Measurements from ENCODE around the gene METTL13. TPM values are rescaled to one million over a fixed set of nuclear protein-coding genes. Genes with fewer than 3 reads are reported as not detected.

METTL13 gene
- total and polyA plus RNA-seq, 4 donors: 10.4 to 28.4 (median 23.8) TPM

DNA sequence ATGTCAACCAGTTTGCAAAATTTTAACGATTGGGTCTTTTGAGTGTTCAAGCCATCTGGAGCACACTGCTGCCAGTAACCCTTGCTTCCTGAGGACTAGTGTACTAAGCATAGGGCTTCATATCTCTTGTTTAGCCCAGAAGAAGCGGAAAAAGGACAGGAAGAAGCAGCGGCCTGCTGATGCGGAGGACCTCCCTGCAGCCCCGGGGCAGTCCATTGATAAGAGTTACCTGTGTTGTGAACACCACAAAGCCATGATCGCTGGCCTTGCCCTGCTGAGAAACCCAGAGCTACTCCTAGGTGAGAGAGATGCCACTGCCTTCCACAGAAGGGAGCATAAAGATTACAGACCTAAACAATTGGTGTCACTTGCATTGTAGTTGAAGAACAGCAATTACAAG lies 8.9 kb downstream of the METTL13 start:
- H3K27me3 ChIP-seq (ENCODE audit: control insufficient read depth in 3 of 3, insufficient read depth in 3 of 3, low read length in 2 of 3): no peaks in the 10 kb centered on the region
- peaks cover 0 to 3% (median 0%) of the 10 kb centered on the region in 5 donors for H3K4me1 ChIP-seq (ENCODE audit: control insufficient read depth in 5 of 5, insufficient read depth in 5 of 5, low read length in 5 of 5)
- H3K9ac ChIP-seq (ENCODE audit: insufficient read depth in 1 of 2, low read length in 2 of 2): no peak overlapping the region
- H3K4me3 ChIP-seq: no peak overlapping the region
- H3K9me3 ChIP-seq (ENCODE audit: control insufficient read depth in 4 of 4, insufficient read depth in 3 of 4, low read length in 3 of 4): no peaks in the 10 kb centered on the region
- TF ChIP-seq, protein P1, sequence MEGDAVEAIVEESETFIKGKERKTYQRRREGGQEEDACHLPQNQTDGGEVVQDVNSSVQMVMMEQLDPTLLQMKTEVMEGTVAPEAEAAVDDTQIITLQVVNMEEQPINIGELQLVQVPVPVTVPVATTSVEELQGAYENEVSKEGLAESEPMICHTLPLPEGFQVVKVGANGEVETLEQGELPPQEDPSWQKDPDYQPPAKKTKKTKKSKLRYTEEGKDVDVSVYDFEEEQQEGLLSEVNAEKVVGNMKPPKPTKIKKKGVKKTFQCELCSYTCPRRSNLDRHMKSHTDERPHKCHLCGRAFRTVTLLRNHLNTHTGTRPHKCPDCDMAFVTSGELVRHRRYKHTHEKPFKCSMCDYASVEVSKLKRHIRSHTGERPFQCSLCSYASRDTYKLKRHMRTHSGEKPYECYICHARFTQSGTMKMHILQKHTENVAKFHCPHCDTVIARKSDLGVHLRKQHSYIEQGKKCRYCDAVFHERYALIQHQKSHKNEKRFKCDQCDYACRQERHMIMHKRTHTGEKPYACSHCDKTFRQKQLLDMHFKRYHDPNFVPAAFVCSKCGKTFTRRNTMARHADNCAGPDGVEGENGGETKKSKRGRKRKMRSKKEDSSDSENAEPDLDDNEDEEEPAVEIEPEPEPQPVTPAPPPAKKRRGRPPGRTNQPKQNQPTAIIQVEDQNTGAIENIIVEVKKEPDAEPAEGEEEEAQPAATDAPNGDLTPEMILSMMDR (IDR thresholded peaks at IDR 0.05; ENCODE audit: control extremely low read depth, extremely low read depth): no peak
- ATAC-seq (ENCODE audit: insufficient read depth, low FRiP score): no peak
- H3K27ac ChIP-seq (ENCODE audit: low read depth in 1 of 2, low read length in 1 of 2): no peak overlapping the region
- peaks cover 45 to 76% (median 59%) of the 10 kb centered on the region in 4 donors for H3K36me3 ChIP-seq (ENCODE audit: control insufficient read depth in 4 of 4, insufficient read depth in 4 of 4, low read length in 4 of 4)
- 91 to 93% methylated on average over 6 of the region's 6 CpGs for WGBS, 2 donors
- no peak for DNase-seq

DNA sequence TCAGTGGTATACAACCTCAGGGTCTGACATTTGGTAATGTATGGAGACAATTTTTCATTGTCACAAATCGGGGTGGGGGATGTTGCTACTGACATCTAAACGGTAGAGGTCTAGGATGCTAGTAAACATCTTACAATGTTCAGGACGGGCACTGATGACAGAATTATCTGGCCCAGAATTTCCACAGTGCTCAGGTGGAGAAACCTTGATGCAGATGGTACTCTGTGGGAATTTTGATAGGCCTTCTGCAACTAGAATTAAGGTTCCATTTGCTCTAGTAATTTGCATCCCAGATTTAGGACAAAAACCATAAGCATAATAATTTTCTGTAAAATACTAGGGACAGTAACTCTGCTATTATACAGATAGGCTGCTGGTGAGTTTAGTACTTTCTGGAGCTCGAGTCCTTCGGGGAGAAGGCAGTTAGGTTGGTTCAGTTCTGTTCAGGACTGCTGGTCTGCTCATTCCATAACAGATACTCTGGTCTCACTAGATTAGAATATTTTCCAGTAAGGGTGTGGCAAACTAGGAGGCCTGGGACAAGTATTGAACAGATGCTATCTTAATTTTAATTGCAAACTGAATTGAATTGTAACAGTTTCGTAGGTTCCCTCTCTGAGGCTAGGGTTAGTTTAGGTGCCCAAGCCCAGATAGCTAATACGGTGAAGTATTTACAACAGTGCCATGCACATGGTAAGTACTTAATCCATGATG lies 11.4 kb downstream of the METTL13 start:
- WGBS, 2 donors: 95 to 96% methylated on average over 7 of the region's 7 CpGs
- DNase-seq (no peak), ATAC-seq (ENCODE audit: insufficient read depth, low FRiP score) (no peak)
- Histone ChIP-seq H3K27me3 (ENCODE audit: control insufficient read depth in 3 of 3, insufficient read depth in 3 of 3, low read length in 2 of 3) (no peaks in the 10 kb centered on the region), H3K9ac (ENCODE audit: insufficient read depth in 1 of 2, low read length in 2 of 2) (no peak overlapping the region), H3K27ac (ENCODE audit: low read depth in 1 of 2, low read length in 1 of 2) (no peak overlapping the region), H3K36me3 (ENCODE audit: control insufficient read depth in 4 of 4, insufficient read depth in 4 of 4, low read length in 4 of 4) (peaks cover 42 to 79% (median 56%) of the 10 kb centered on the region in 4 donors), H3K4me1 (ENCODE audit: control insufficient read depth in 5 of 5, insufficient read depth in 5 of 5, low read length in 5 of 5) (peaks cover 0 to 1% (median 0%) of the 10 kb centered on the region in 5 donors), H3K9me3 (ENCODE audit: control insufficient read depth in 4 of 4, insufficient read depth in 3 of 4, low read length in 3 of 4) (no peaks in the 10 kb centered on the region), H3K4me3 (no peak overlapping the region)
- TF ChIP-seq, protein P1 (IDR thresholded peaks at IDR 0.05; ENCODE audit: control extremely low read depth, extremely low read depth): no peak

DNA sequence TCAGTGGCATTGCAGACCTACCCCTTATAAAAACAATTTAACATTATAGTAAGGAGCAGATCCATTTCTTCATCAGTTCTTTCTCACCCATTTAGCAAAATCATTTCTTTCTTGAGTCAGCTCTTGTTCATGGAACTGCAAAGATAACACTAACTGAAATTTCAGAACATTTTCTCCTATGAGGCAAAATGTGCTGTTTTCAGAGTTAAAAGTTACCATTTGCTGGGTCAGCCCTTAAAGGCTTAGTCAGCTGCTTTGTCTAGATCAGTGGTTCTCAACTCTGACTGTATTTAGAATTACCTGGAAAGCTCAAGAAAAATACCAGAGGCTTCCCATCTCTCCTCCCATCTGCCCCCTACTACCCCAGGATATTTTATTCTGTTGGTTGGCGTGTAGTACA lies 12.2 kb downstream of the METTL13 start:
- Histone ChIP-seq H3K4me3 (no peak overlapping the region), H3K4me1 (ENCODE audit: control insufficient read depth in 5 of 5, insufficient read depth in 5 of 5, low read length in 5 of 5) (peaks cover 0 to 6% (median 3%) of the 10 kb centered on the region in 5 donors), H3K27ac (ENCODE audit: low read depth in 1 of 2, low read length in 1 of 2) (no peak overlapping the region), H3K9ac (ENCODE audit: insufficient read depth in 1 of 2, low read length in 2 of 2) (no peak overlapping the region), H3K27me3 (ENCODE audit: control insufficient read depth in 3 of 3, insufficient read depth in 3 of 3, low read length in 2 of 3) (no peaks in the 10 kb centered on the region), H3K9me3 (ENCODE audit: control insufficient read depth in 4 of 4, insufficient read depth in 3 of 4, low read length in 3 of 4) (no peaks in the 10 kb centered on the region), H3K36me3 (ENCODE audit: control insufficient read depth in 4 of 4, insufficient read depth in 4 of 4, low read length in 4 of 4) (peaks cover 39 to 72% (median 50%) of the 10 kb centered on the region in 4 donors)
- DNase-seq (no peak), ATAC-seq (ENCODE audit: insufficient read depth, low FRiP score) (no peak)
- TF ChIP-seq, protein P1 (IDR thresholded peaks at IDR 0.05; ENCODE audit: control extremely low read depth, extremely low read depth): no peak
- WGBS, 2 donors: 99 to 100% methylated on average over 1 of the region's 1 CpG
